ENCODE results near the gene TYMS.

The TYMS gene

GRCh38 chr18:657311-658000, at the start of gene TYMS:
TYMS (plus strand) TSS chr18:657653; CDS start chr18:657743, 90 bp downstream.
- DNase-seq (ENCODE audit: low spot score), result peak; percentile 68

GRCh38 chr18:607930-608329, 49.5 kb upstream of the TYMS start:
- no peak for DNase-seq (ENCODE audit: low spot score)

- no peak for DNase-seq (ENCODE audit: low spot score)
Measured at GRCh38 chr18:610214-610928, 47.1 kb upstream of the TYMS start.

- DNase-seq (ENCODE audit: low spot score), result no peak
Measured at GRCh38 chr18:612156-612555, 45.3 kb upstream of the TYMS start.

- DNase-seq (ENCODE audit: low spot score), result no peak
Measured at GRCh38 chr18:614193-614592, 43.3 kb upstream of the TYMS start.

GRCh38 chr18:615092-615521, 42.3 kb upstream of the TYMS start:
- no peak for DNase-seq (ENCODE audit: low spot score)

- no peak for DNase-seq (ENCODE audit: low spot score)
Measured at GRCh38 chr18:615773-616172, 41.7 kb upstream of the TYMS start.

- no peak for DNase-seq (ENCODE audit: low spot score)
Measured at GRCh38 chr18:616380-616995, 41.0 kb upstream of the TYMS start.

- DNase-seq (ENCODE audit: low spot score), result no peak
Measured at GRCh38 chr18:617970-618504, 39.4 kb upstream of the TYMS start.

- no peak for DNase-seq (ENCODE audit: low spot score)
Measured at GRCh38 chr18:618618-619017, 38.8 kb upstream of the TYMS start.

- no peak for DNase-seq (ENCODE audit: low spot score)
Measured at GRCh38 chr18:621291-622043, 36.0 kb upstream of the TYMS start.

GRCh38 chr18:622289-622688, 35.2 kb upstream of the TYMS start:
- no peak for DNase-seq (ENCODE audit: low spot score)

GRCh38 chr18:623761-624620, 33.5 kb upstream of the TYMS start:
- DNase-seq (ENCODE audit: low spot score), result peak; percentile 51

- DNase-seq (ENCODE audit: low spot score), result no peak
Measured at GRCh38 chr18:627231-627630, 30.2 kb upstream of the TYMS start.

- no peak for DNase-seq (ENCODE audit: low spot score)
Measured at GRCh38 chr18:629269-630150, 27.9 kb upstream of the TYMS start.

GRCh38 chr18:631560-631959, 25.9 kb upstream of the TYMS start:
- DNase-seq (ENCODE audit: low spot score), result no peak

- DNase-seq (ENCODE audit: low spot score), result no peak
Measured at GRCh38 chr18:634551-635045, 22.9 kb upstream of the TYMS start.

- no peak for DNase-seq (ENCODE audit: low spot score)
Measured at GRCh38 chr18:635171-635570, 22.3 kb upstream of the TYMS start.

GRCh38 chr18:641224-641623, 16.2 kb upstream of the TYMS start:
- no peak for DNase-seq (ENCODE audit: low spot score)

- DNase-seq (ENCODE audit: low spot score), result no peak
Measured at GRCh38 chr18:644395-645004, 13.0 kb upstream of the TYMS start.
